ENCODE data around the gene STAP2. TPM values are rescaled to one million over a fixed set of nuclear protein-coding genes. Genes with fewer than 3 reads are reported as not detected.
"Not testable (repeated sequence)": the region's sequence is repeated elsewhere in the genome, so short reads cannot be mapped to it uniquely, and the experiment has no call there.

The STAP2 gene
- total RNA-seq, 1 donor = 1.2 TPM

DNA sequence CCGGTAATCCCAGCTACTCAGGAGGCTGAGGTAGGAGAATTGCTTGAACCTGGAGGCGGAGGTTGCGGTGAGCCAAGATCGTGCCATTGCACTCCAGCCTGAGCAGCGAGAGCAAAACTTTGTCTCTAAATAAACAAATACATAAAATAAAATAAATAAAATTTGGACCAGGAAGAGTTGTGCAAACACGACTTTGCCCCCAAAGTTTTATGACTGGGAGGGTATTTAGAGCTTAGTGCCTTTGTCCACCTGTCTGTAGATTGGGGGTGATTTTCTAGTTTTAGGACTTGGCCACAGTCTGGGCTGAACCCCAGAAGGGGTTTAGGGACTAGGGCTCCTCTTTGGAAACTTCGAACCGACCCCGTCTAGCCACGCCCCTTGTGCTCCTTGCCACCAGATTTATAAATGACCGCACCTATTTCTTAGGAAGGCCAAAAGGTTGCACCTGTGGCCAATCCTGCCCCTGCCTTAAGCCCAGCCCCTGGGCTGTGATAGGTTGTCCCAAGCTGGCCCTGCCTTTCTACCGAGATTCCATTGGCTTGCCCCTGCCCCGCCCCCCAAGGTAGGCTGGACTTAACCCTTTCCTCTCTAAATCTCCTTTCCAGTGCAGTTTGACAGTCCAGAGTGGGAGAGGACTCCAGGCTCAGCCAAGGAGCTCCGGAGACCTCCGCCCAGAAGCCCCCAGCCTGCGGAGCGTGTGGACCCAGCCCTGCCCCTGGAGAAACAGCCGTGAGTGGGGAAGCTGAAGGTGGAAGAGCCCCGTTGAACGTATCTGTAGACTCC lies 54.3 kb downstream of the STAP2 start:
- no peak overlapping the region for H3K4me3 ChIP-seq (ENCODE audit: low read depth, low read length)
- DNase-seq (ENCODE audit: low read depth) = no peak
- TF ChIP-seq, protein P1, sequence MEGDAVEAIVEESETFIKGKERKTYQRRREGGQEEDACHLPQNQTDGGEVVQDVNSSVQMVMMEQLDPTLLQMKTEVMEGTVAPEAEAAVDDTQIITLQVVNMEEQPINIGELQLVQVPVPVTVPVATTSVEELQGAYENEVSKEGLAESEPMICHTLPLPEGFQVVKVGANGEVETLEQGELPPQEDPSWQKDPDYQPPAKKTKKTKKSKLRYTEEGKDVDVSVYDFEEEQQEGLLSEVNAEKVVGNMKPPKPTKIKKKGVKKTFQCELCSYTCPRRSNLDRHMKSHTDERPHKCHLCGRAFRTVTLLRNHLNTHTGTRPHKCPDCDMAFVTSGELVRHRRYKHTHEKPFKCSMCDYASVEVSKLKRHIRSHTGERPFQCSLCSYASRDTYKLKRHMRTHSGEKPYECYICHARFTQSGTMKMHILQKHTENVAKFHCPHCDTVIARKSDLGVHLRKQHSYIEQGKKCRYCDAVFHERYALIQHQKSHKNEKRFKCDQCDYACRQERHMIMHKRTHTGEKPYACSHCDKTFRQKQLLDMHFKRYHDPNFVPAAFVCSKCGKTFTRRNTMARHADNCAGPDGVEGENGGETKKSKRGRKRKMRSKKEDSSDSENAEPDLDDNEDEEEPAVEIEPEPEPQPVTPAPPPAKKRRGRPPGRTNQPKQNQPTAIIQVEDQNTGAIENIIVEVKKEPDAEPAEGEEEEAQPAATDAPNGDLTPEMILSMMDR (IDR thresholded peaks at IDR 0.05; ENCODE audit: insufficient read depth, low read length) = no peak

DNA sequence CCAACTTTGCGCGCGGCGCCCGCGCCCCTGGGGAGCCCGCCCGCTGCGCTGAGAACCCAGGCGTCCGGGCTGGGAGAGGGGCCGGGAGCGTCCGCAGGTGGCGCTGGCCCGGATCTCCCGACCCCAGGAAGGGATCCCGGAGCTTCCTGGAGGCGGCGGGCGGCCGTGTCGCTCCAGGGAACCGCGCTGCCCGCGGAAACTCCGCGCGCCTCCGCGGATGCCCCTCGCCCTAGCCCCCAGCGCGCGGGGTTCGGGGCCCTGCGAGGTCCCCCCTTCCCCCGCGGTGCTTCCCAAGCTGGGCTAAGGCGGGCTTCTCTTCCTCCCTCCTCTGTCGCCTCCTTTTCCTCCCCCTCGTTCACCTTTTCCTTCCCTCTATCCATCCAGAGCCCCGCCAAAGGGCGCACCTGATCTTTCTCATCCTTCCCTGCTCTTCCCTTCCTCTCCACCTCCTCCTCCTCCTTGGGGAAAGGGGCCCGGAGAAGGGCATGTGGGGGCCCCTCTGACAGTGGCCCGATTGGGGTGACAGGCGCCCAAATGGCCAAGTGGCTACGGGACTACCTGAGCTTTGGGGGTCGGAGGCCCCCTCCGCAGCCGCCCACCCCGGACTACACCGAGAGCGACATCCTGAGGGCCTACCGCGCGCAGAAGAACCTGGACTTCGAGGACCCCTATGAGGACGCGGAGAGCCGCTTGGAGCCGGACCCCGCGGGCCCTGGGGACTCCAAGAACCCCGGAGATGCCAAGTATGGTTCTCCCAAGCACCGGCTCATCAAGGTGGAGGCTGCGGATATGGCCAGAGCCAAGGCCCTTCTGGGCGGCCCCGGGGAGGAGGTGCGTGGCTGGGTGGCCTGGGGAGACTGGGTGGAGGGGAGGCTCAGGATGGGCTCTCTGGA lies 58.9 kb downstream of the STAP2 start:
- no peak for DNase-seq (ENCODE audit: low read depth)
- no peak overlapping the region for H3K4me3 ChIP-seq (ENCODE audit: low read depth, low read length)
- TF ChIP-seq, protein P1 (IDR thresholded peaks at IDR 0.05; ENCODE audit: insufficient read depth, low read length) = no peak

GRCh38 chr19:4279267-4279529 lies 59.4 kb downstream of the STAP2 start:
- no peak for DNase-seq (ENCODE audit: low read depth)
- no peak overlapping the region for H3K4me3 ChIP-seq (ENCODE audit: low read depth, low read length)
- TF ChIP-seq, protein P1 (IDR thresholded peaks at IDR 0.05; ENCODE audit: insufficient read depth, low read length) = no peak

DNA sequence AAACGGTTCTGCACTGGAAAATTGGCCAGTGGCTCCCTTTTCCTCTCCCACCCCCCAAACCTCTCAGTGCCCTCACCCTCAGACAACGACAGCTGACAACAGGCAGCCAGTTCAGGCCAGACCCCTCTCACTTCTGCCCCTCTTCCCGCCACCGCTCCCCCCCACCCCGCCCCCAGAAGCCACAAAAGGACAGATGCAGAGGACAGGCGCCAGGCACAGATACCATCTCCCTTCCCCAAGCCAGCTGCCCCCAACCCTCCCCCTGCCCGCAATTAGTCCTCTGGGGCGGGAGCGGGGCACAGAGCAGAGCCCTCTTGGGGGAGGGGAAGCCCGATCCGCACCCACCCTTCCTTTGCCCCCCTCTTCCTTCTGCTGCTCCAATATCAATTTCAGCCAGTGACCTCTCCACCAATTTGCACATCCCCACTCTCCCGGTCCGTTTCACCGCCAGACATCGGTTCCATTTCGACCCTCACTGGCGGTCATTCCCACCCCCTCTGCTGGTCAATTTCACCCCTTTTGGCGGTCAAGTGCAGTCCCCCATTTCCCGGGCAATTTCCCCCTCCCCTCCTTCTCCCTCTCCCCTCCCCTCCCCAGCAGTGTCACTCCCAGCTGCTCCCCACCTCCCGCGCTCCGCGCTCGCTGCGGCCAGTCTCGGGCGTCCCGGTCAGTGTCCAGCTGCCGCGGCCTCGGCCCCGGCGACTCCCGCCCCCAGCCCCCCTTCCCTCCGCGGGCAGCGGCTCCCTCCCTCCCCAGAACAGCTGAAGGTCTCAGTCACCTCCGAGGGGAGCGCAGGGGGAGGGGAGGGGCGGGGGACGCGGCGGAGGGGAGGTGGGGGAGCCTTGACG lies 60.0 kb downstream of the STAP2 start, which contains the start of gene SHD:
SHD (plus strand) TSS at position 848 of the 848 bp plus-strand sequence. CDS start 798 bp downstream, outside the sequence.
- TF ChIP-seq, protein P1 (IDR thresholded peaks at IDR 0.05; ENCODE audit: insufficient read depth, low read length) = no peak
- DNase-seq (ENCODE audit: low read depth) = no peak

GRCh38 chr19:4278010-4278409 lies 60.6 kb downstream of the STAP2 start:
- TF ChIP-seq, protein P1 (IDR thresholded peaks at IDR 0.05; ENCODE audit: insufficient read depth, low read length) = no peak
- no peak for DNase-seq (ENCODE audit: low read depth)
- H3K4me3 ChIP-seq (ENCODE audit: low read depth, low read length) = no peak overlapping the region

More for the DNA sequence above, 60.0 kb downstream of the STAP2 start, which contains the start of gene SHD:
- no peak within 1 kb of the TSS for H3K4me3 ChIP-seq (ENCODE audit: low read depth, low read length)

DNA sequence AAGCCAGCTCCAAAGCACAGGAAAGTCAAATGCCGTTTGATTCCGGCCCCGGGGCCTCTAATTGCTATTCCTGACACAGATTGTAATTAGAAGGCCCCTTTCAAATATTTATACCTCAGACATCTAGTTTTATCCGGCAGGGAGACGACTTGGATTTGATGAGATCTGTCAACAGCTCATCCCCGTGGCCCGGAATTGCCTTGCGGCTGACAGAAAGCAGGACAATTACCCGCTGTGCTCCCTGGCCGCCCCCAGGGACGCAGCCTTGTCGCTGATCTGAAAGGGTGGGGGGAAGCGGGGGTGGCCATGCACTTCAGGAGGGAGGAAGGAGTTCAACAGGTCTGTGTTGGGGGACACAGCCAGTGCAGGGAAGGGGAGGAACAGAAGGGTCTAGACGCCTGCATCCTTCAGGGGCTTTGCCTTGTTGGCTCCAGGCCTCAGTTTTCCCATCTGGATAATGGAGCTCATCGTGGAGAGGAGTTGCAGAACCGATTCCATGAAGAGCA lies 61.4 kb downstream of the STAP2 start:
- no peak for DNase-seq (ENCODE audit: low read depth)
- H3K4me3 ChIP-seq (ENCODE audit: low read depth, low read length) = no peak overlapping the region
- TF ChIP-seq, protein P1 (IDR thresholded peaks at IDR 0.05; ENCODE audit: insufficient read depth, low read length) = no peak

DNA sequence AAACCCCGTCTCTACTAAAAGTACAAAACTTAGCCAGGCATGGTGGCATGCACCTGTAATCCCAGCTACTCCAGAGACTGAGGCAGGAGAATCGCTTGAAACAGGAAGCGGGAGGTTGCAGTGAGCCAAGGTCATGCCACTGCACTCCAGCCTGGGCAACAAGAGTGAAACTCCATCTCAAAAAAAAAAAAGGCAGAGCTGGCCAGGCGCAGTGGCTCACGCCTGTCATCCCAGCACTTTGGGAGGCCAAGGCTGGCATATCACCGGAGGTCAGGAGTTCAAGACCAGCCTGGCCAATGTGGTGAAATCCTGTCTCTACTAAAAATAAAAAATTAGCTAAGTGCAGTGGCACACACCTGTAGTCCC lies 64.3 kb downstream of the STAP2 start:
- not testable (repeated sequence) for H3K4me3 ChIP-seq (ENCODE audit: low read depth, low read length); DNase-seq (ENCODE audit: low read depth)

Measured in fibroblast of the aortic adventitia (primary cell).